ENCODE results near the gene GLUD2.

Gene GLUD2

DNA sequence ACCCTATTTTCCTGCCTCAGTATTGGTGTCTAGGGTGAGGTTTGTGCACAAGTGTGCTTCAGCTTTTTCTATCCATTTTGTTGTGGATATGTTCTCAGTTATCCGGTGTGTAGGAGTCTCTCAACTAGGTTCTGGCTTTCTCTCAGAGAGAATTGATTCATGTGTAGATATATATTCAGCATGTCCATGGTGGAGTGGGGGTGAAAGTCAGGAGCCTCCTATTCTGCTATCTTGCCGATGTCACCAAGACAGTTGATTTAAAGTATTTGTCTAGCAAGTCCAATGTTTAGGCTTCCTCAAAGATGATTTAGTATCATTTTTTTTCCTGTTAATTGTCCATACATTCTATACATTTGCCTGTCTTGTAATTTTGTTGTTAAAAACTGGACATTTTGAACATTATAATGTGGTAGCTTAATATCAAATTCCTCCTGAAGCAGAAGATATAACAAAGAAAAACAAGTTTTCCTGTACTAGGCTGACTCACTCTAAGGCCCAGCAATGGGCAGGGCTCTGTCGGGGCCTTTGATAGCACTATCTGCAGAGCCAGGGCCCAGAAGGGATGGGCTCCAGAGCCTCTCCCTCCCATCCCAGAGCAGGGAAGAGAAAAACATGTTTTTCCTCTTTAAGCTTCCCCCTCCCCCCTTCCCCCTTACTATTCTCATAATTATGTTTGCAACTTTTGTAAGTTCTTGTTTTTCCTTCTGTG lies 37.6 kb downstream of the GLUD2 start:
- Histone ChIP-seq H3K27ac (no peak overlapping the region), H3K27me3 (no peaks in the 10 kb centered on the region), H3K4me1 (ENCODE audit: control insufficient read depth in 1 of 2, insufficient read depth in 1 of 2, low read depth in 1 of 2, low read length in 1 of 2) (no peaks in the 10 kb centered on the region), H3K9me3 (no peaks in the 10 kb centered on the region), H3K4me3 (ENCODE audit: low read depth in 1 of 2, low read length in 1 of 2) (no peak overlapping the region), H3K36me3 (no peaks in the 10 kb centered on the region)
- TF ChIP-seq, protein P1, sequence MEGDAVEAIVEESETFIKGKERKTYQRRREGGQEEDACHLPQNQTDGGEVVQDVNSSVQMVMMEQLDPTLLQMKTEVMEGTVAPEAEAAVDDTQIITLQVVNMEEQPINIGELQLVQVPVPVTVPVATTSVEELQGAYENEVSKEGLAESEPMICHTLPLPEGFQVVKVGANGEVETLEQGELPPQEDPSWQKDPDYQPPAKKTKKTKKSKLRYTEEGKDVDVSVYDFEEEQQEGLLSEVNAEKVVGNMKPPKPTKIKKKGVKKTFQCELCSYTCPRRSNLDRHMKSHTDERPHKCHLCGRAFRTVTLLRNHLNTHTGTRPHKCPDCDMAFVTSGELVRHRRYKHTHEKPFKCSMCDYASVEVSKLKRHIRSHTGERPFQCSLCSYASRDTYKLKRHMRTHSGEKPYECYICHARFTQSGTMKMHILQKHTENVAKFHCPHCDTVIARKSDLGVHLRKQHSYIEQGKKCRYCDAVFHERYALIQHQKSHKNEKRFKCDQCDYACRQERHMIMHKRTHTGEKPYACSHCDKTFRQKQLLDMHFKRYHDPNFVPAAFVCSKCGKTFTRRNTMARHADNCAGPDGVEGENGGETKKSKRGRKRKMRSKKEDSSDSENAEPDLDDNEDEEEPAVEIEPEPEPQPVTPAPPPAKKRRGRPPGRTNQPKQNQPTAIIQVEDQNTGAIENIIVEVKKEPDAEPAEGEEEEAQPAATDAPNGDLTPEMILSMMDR (IDR thresholded peaks at IDR 0.05): no peak

DNA sequence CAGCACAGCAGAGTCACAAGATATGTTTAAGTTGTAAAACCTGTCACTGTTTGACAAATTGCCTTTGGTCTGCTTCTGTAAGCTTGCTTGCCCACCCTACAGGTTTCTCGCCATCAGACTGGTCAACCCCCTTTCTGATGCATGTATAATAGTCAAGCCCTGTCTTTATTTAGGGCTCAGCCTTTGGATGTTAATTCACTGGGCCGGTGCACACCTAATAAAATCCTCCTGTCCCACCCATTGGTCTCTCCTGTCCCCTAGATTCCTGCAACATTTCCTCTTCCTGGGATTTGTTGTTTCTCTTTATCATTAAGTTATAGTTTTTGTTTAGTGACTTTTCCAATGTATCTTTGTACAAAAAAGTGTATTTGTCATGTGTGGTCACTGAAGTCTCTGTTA lies 38.2 kb downstream of the GLUD2 start:
- no peaks in the 10 kb centered on the region for H3K9me3 ChIP-seq
- no peaks in the 10 kb centered on the region for H3K27me3 ChIP-seq
- H3K27ac ChIP-seq: no peak overlapping the region
- no peaks in the 10 kb centered on the region for H3K36me3 ChIP-seq
- H3K4me1 ChIP-seq (ENCODE audit: control insufficient read depth in 1 of 2, insufficient read depth in 1 of 2, low read depth in 1 of 2, low read length in 1 of 2): no peaks in the 10 kb centered on the region
- H3K4me3 ChIP-seq (ENCODE audit: low read depth in 1 of 2, low read length in 1 of 2): no peak overlapping the region
- TF ChIP-seq, protein P1 (IDR thresholded peaks at IDR 0.05): no peak

- H3K27me3 ChIP-seq: no peaks in the 10 kb centered on the region
- TF ChIP-seq, protein P1 (IDR thresholded peaks at IDR 0.05): no peak
- H3K9me3 ChIP-seq: no peaks in the 10 kb centered on the region
- no peak overlapping the region for H3K4me3 ChIP-seq (ENCODE audit: low read depth in 1 of 2, low read length in 1 of 2)
- no peaks in the 10 kb centered on the region for H3K4me1 ChIP-seq (ENCODE audit: control insufficient read depth in 1 of 2, insufficient read depth in 1 of 2, low read depth in 1 of 2, low read length in 1 of 2)
- no peak overlapping the region for H3K27ac ChIP-seq
- no peaks in the 10 kb centered on the region for H3K36me3 ChIP-seq
Measured at GRCh38 chrX:121093011-121093410, 45.6 kb downstream of the GLUD2 start.
